NT2/D1 (cell line): ENCODE measurements around the gene PLEKHG4B.

Experiments used
- SUZ12 ChIP-seq: IDR thresholded peaks from 2 replicates; pipeline ENCODE4 v1.6.1; 2011; ENCODE audit not compliant: insufficient read length, insufficient read depth; ENCODE audit errors: extremely low read depth
- YY1 ChIP-seq: IDR thresholded peaks from 2 replicates; pipeline ENCODE4 v1.6.1; 2011; ENCODE audit not compliant: insufficient read length, insufficient read depth
- ZNF274 ChIP-seq: IDR thresholded peaks from 2 replicates; pipeline ENCODE4 v1.6.1; 2011; ENCODE audit warnings: mild to moderate bottlenecking, low read depth, low read length

GRCh38 chr5:81391-82021, 10.5 kb upstream of the PLEKHG4B start:
- TF ChIP-seq YY1 (no peak), ZNF274 (no peak), SUZ12 (no peak)
